Measurements from ENCODE around the gene PKN2.

GRCh38 chr1:88744142-88744541 is 60.1 kb downstream of the PKN2 start:
- TF ChIP-seq, protein P1, sequence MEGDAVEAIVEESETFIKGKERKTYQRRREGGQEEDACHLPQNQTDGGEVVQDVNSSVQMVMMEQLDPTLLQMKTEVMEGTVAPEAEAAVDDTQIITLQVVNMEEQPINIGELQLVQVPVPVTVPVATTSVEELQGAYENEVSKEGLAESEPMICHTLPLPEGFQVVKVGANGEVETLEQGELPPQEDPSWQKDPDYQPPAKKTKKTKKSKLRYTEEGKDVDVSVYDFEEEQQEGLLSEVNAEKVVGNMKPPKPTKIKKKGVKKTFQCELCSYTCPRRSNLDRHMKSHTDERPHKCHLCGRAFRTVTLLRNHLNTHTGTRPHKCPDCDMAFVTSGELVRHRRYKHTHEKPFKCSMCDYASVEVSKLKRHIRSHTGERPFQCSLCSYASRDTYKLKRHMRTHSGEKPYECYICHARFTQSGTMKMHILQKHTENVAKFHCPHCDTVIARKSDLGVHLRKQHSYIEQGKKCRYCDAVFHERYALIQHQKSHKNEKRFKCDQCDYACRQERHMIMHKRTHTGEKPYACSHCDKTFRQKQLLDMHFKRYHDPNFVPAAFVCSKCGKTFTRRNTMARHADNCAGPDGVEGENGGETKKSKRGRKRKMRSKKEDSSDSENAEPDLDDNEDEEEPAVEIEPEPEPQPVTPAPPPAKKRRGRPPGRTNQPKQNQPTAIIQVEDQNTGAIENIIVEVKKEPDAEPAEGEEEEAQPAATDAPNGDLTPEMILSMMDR (IDR thresholded peaks at IDR 0.05): no peak
- no peak for TF ChIP-seq SMAD3 (CRISPR knock-in tag; IDR thresholded peaks at IDR 0.05; ENCODE audit: borderline replicate concordance)
- TF ChIP-seq MYBL2 (CRISPR knock-in tag; IDR thresholded peaks at IDR 0.05): no peak
- no peak for TF ChIP-seq CREB1 (CRISPR knock-in tag; IDR thresholded peaks at IDR 0.05)
- no peak for TF ChIP-seq E2F1 (CRISPR knock-in tag; IDR thresholded peaks at IDR 0.05)
- no peak for TF ChIP-seq FOXP1 (CRISPR knock-in tag; IDR thresholded peaks at IDR 0.05; ENCODE audit: borderline replicate concordance)
- TF ChIP-seq, protein P2, sequence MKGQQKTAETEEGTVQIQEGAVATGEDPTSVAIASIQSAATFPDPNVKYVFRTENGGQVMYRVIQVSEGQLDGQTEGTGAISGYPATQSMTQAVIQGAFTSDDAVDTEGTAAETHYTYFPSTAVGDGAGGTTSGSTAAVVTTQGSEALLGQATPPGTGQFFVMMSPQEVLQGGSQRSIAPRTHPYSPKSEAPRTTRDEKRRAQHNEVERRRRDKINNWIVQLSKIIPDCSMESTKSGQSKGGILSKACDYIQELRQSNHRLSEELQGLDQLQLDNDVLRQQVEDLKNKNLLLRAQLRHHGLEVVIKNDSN (CRISPR knock-in tag; IDR thresholded peaks at IDR 0.05): no peak

Data from WTC11 (cell line).